ENCODE measurements around the gene PLPP1.

GRCh38 chr5:55410845-55411244, 123.9 kb downstream of the PLPP1 start:
- TF ChIP-seq, protein P1, sequence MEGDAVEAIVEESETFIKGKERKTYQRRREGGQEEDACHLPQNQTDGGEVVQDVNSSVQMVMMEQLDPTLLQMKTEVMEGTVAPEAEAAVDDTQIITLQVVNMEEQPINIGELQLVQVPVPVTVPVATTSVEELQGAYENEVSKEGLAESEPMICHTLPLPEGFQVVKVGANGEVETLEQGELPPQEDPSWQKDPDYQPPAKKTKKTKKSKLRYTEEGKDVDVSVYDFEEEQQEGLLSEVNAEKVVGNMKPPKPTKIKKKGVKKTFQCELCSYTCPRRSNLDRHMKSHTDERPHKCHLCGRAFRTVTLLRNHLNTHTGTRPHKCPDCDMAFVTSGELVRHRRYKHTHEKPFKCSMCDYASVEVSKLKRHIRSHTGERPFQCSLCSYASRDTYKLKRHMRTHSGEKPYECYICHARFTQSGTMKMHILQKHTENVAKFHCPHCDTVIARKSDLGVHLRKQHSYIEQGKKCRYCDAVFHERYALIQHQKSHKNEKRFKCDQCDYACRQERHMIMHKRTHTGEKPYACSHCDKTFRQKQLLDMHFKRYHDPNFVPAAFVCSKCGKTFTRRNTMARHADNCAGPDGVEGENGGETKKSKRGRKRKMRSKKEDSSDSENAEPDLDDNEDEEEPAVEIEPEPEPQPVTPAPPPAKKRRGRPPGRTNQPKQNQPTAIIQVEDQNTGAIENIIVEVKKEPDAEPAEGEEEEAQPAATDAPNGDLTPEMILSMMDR (IDR thresholded peaks at IDR 0.05; ENCODE audit: low read depth, low read length, missing input control): no peak
- no peak for TF ChIP-seq YY1 (IDR thresholded peaks at IDR 0.05)
- TF ChIP-seq, protein P2, sequence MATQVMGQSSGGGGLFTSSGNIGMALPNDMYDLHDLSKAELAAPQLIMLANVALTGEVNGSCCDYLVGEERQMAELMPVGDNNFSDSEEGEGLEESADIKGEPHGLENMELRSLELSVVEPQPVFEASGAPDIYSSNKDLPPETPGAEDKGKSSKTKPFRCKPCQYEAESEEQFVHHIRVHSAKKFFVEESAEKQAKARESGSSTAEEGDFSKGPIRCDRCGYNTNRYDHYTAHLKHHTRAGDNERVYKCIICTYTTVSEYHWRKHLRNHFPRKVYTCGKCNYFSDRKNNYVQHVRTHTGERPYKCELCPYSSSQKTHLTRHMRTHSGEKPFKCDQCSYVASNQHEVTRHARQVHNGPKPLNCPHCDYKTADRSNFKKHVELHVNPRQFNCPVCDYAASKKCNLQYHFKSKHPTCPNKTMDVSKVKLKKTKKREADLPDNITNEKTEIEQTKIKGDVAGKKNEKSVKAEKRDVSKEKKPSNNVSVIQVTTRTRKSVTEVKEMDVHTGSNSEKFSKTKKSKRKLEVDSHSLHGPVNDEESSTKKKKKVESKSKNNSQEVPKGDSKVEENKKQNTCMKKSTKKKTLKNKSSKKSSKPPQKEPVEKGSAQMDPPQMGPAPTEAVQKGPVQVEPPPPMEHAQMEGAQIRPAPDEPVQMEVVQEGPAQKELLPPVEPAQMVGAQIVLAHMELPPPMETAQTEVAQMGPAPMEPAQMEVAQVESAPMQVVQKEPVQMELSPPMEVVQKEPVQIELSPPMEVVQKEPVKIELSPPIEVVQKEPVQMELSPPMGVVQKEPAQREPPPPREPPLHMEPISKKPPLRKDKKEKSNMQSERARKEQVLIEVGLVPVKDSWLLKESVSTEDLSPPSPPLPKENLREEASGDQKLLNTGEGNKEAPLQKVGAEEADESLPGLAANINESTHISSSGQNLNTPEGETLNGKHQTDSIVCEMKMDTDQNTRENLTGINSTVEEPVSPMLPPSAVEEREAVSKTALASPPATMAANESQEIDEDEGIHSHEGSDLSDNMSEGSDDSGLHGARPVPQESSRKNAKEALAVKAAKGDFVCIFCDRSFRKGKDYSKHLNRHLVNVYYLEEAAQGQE (IDR thresholded peaks at IDR 0.05): no peak
- TF ChIP-seq, protein P3, sequence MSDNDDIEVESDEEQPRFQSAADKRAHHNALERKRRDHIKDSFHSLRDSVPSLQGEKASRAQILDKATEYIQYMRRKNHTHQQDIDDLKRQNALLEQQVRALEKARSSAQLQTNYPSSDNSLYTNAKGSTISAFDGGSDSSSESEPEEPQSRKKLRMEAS (IDR thresholded peaks at IDR 0.05): no peak
- no peak for TF ChIP-seq TAF1 (conservative IDR thresholded peaks at IDR 0.05)
- TF ChIP-seq SP1 (IDR thresholded peaks at IDR 0.05): no peak
- no peak for TF ChIP-seq RXRA (IDR thresholded peaks at IDR 0.05)
